ENCODE results near the gene GPR150.

The GPR150 gene

DNA sequence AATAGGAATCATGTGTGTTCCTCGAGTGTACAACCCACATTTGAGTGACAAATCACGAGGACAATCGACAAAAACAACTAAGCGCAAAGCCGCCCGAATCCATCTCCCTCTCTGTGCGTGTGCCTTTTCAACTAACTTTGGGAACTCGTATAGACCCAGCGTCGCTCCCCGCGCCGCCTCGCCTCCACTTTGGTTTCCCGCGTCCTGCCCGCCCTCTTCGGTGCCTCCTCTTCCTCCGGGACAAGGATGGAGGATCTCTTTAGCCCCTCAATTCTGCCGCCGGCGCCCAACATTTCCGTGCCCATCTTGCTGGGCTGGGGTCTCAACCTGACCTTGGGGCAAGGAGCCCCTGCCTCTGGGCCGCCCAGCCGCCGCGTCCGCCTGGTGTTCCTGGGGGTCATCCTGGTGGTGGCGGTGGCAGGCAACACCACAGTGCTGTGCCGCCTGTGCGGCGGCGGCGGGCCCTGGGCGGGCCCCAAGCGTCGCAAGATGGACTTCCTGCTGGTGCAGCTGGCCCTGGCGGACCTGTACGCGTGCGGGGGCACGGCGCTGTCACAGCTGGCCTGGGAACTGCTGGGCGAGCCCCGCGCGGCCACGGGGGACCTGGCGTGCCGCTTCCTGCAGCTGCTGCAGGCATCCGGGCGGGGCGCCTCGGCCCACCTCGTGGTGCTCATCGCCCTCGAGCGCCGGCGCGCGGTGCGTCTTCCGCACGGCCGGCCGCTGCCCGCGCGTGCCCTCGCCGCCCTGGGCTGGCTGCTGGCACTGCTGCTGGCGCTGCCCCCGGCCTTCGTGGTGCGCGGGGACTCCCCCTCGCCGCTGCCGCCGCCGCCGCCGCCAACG is at the start of gene GPR150:
GPR150 (plus strand) TSS at position 58 of the 840 bp plus-strand sequence; CDS start at position 247, 189 bp downstream.
- in situ Hi-C loops (cut with HindIII; ENCODE audit: low pct_unique_long_range_greater_than_20kb, low sequenced_read_pairs), result no loop called here
- DNase-seq (ENCODE audit: low read depth in 1 of 2, low spot score in 1 of 2), result no peak
- TF ChIP-seq JUND (IDR thresholded peaks at IDR 0.05; ENCODE audit: low read depth), result no peak

DNA sequence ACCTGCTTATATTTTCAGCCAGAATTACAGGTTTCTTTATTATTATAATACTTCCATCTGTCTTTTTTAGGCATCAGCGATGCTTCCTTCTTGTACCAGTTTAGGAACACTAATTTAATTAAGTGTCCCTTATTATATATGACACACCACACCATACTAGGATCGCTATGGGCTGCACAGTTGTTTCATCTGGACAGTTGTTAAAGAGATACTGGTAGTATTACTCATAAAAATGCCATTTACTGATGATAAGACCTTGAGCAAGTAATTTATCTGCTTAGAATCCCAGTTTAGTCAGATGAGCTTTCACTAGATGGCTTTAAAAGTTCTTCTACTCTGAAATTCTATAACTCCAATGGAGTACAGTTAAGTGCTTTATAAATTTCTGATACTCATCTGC is 47.9 kb upstream of the GPR150 start:
- in situ Hi-C loops (cut with HindIII; ENCODE audit: low pct_unique_long_range_greater_than_20kb, low sequenced_read_pairs), result no loop called here
- DNase-seq (ENCODE audit: low read depth in 1 of 2, low spot score in 1 of 2), result no peak

DNA sequence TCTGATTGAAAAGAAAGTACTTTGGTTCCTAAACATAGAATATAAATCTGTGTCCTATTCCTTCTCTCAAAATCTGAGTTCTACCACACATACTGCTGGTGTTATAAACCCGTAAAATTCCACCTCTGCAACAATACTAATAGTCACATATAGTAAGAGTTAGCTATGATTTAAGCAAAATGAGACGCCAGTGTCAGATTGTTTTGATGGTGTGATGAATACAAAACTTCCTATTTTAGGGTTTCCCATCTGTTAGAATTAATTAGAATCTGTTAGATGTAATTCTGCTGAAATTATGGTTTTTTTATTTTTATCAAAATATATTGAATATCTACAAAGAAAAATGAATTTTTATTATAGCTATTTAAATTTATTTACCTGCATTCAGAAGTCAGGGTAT is 38.3 kb upstream of the GPR150 start:
- in situ Hi-C loops (cut with HindIII; ENCODE audit: low pct_unique_long_range_greater_than_20kb, low sequenced_read_pairs), result no loop called here
- no peak for TF ChIP-seq JUND (IDR thresholded peaks at IDR 0.05; ENCODE audit: low read depth)
- DNase-seq (ENCODE audit: low read depth in 1 of 2, low spot score in 1 of 2), result no peak

More for the DNA sequence above, 47.9 kb upstream of the GPR150 start:
- no peak for TF ChIP-seq JUND (IDR thresholded peaks at IDR 0.05; ENCODE audit: low read depth)

DNA sequence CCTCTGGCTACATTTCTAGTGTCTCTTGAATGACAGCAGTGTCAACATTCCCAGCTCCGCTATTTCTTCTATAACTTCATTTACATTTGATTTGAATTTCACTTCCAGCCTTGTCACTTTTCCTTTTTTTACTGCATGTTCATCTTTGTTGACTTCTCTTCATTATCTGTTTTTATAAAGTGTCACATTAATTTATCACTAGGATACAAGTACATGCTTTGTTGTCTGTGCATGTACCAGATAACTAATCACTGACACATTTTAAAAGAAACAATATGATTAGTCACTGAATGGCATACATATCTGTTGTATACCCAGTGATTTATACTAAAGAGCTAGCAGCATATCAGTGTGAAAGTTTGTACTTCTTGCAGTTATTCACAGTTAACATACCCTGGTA is 35.9 kb upstream of the GPR150 start:
- no peak for TF ChIP-seq JUND (IDR thresholded peaks at IDR 0.05; ENCODE audit: low read depth)
- in situ Hi-C loops (cut with HindIII; ENCODE audit: low pct_unique_long_range_greater_than_20kb, low sequenced_read_pairs), result no loop called here
- DNase-seq (ENCODE audit: low read depth in 1 of 2, low spot score in 1 of 2), result no peak

DNA sequence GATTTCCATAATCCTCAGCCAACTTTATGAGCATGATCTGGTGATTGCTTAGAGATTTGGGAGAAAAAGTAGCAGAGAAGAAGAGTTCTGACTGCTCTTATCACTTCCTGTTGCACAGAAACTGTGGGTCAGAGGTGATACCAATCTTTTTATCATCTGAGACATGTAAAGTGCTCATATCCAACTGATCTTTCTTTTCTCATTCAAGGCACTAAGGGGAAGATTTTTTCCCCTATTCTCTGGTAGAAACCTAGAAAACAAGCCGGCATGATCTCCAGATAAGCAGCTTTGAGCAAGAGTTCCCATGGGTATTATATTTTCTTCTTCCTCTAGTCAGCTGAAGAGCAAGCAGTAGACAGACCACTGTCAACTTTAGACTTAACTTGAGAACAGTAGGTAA is 29.0 kb upstream of the GPR150 start:
- in situ Hi-C loops (cut with HindIII; ENCODE audit: low pct_unique_long_range_greater_than_20kb, low sequenced_read_pairs), result no loop called here
- no peak for TF ChIP-seq JUND (IDR thresholded peaks at IDR 0.05; ENCODE audit: low read depth)
- no peak for DNase-seq (ENCODE audit: low read depth in 1 of 2, low spot score in 1 of 2)

DNA sequence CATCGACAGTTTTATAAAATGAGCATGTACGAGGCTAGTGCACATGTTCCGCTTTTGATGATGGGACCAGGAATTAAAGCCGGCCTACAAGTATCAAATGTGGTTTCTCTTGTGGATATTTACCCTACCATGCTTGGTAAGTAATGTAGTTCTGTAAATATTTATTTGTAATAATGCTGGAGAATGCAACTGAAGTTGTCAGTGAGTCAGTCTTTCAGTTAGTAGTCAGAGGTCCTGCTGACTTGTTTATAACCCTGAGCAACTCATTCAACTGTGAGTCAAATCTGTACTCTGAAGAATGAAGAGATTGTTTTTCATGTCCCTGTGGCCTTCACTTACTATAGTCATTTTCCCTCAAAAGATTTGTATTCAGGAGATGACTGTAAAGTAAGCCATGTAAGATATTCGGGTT is 28.4 kb upstream of the GPR150 start:
- DNase-seq (ENCODE audit: low read depth in 1 of 2, low spot score in 1 of 2), result no peak
- in situ Hi-C loops (cut with HindIII; ENCODE audit: low pct_unique_long_range_greater_than_20kb, low sequenced_read_pairs), result no loop called here
- TF ChIP-seq JUND (IDR thresholded peaks at IDR 0.05; ENCODE audit: low read depth), result no peak

DNA sequence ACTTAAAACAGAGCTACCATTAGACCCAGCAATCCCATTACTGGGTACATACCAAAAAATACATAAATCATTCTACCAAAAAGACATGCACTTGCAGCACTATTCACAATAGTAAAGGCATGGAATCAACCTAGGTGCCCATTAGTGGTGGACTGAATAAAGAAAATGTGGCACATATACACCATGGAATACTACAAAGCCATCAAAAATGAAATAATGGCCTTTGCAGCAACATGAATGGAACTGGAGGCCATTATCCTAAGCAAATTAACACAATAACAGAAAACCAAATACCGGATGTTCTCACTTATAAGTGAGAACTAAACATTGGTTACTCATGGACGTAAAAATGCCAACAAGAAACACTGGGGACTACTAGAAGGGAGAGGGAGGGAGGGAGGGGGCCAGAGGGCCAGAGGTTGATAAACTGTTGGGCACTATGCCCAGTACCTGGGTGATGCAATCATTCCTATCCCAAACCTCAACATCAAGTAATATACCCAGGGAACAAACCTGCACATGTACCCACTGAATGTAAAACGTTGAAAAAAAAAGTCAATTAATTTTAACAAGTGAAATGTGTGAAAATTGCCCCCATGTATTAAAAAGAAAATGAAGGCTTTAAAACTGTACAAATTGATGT is 24.5 kb upstream of the GPR150 start:
- in situ Hi-C loops (cut with HindIII; ENCODE audit: low pct_unique_long_range_greater_than_20kb, low sequenced_read_pairs), result no loop called here

DNA sequence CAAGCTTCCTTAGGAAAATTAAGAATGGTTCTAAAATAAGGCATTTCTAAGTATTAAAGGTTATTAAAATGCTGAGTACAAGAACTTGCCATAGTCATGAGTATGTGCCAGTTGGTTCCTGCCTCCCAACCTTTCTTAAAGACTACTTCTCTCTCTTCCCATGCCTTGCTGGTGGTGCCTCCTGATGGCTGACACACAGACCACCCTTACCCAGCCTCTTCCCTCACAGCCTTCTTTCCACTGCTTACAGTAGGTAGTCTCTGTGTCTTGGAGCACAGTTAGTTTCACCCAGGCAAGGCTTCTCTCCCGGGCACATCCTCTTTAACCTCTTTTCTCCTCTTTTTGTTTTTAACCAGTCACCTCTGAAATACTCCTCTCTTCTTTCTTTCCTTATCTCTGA is 20.6 kb upstream of the GPR150 start:
- in situ Hi-C loops (cut with HindIII; ENCODE audit: low pct_unique_long_range_greater_than_20kb, low sequenced_read_pairs), result no loop called here
- TF ChIP-seq JUND (IDR thresholded peaks at IDR 0.05; ENCODE audit: low read depth), result no peak
- no peak for DNase-seq (ENCODE audit: low read depth in 1 of 2, low spot score in 1 of 2)

More for the DNA sequence above, 24.5 kb upstream of the GPR150 start:
- no peak for DNase-seq (ENCODE audit: low read depth in 1 of 2, low spot score in 1 of 2)
- no peak for TF ChIP-seq JUND (IDR thresholded peaks at IDR 0.05; ENCODE audit: low read depth)

DNA sequence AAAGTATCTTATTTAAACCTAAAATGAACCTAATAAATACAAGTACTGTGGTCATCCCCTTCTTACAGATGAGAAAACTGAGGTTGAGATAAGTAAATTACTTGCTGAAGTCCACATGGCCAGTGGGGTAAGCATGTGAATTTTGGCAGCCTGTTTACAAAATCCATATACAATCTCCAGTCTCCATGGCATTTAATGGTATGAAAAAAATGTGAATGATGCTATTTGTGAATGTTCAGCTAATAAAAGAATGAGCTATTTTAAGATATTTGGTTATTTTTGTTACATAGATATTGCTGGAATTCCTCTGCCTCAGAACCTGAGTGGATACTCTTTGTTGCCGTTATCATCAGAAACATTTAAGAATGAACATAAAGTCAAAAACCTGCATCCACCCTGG is 19.3 kb upstream of the GPR150 start:
- DNase-seq (ENCODE audit: low read depth in 1 of 2, low spot score in 1 of 2), result no peak
- TF ChIP-seq JUND (IDR thresholded peaks at IDR 0.05; ENCODE audit: low read depth), result no peak
- in situ Hi-C loops (cut with HindIII; ENCODE audit: low pct_unique_long_range_greater_than_20kb, low sequenced_read_pairs), result no loop called here

DNA sequence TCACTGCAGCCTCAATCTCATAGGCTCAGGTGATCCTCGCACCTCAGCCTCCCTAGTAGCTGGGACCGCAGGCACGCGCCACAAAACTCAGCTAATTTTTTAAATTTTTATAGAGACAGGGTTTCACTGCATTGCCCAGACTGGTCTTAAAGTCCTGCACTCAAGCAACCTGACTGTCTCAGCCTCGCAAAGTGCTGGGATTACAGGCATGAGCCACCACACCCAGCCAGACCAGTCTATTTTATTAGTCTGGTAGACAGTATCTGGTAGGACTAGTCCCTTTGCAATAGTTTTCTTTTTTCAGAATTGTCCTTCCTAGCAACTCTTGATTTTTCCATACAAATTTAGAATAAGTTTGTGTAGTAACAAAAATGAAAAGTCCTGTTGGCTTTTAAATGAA is 14.1 kb upstream of the GPR150 start:
- no peak for TF ChIP-seq JUND (IDR thresholded peaks at IDR 0.05; ENCODE audit: low read depth)
- in situ Hi-C loops (cut with HindIII; ENCODE audit: low pct_unique_long_range_greater_than_20kb, low sequenced_read_pairs), result no loop called here
- DNase-seq (ENCODE audit: low read depth in 1 of 2, low spot score in 1 of 2), result no peak

DNA sequence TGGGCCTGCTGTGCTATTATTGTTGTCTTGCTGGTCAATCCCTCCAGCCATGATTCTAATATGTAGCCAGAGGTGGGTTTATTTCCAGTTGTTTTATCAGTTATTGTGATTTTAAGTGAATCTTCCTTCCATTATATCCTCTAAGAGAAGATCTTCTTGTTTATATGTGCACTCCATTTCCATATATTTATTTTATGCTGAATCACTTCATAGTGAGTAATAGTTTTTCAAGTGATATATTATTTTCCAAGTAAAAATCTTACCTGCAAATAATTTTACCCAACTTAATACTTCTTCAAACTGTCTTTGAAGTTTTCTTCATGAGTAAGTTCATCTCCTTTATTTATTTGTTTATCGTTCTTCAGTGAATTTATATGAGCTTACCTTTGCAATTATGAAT is 13.5 kb upstream of the GPR150 start:
- in situ Hi-C loops (cut with HindIII; ENCODE audit: low pct_unique_long_range_greater_than_20kb, low sequenced_read_pairs), result no loop called here
- DNase-seq (ENCODE audit: low read depth in 1 of 2, low spot score in 1 of 2), result no peak
- TF ChIP-seq JUND (IDR thresholded peaks at IDR 0.05; ENCODE audit: low read depth), result no peak

DNA sequence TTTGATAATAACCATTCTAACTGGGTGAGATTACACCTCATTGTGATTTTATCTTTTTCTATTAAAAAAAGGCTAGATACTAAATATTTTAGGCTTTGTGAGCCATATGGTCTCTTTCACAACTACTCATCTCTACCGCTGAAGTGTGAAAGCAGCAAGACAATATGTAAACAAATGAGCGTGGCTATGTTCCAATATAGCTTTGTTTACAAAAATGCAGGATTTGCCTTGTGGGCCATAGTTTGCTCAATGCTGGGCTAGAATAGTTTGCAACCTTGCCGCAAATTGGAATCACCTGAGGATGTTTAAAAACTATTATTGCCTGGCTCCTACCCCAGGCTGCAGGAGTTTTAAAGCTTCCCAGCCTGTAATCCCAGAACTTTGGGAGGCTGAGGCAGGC is 10.2 kb upstream of the GPR150 start:
- no peak for TF ChIP-seq JUND (IDR thresholded peaks at IDR 0.05; ENCODE audit: low read depth)
- DNase-seq (ENCODE audit: low read depth in 1 of 2, low spot score in 1 of 2), result peak in 1 of 2 experiments; percentile 70
- in situ Hi-C loops (cut with HindIII; ENCODE audit: low pct_unique_long_range_greater_than_20kb, low sequenced_read_pairs), result no loop called here

DNA sequence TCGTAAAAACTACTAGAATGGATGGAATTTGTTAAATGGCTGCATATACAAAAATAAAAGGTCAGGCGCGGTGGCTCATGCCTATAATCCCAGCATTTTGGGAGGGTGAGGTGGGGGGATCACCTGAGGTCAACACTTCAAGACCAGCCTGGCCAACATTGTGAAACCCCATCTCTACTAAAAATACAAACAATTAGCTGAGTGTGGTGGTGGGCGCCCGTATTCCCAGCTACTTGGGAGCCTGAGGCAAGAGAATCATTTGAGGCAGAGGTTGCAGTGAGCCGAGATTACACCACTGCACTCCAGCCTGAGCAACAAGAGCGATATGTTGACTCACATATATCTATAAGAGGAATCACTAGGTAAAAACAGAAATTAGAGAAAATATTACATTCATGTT is 9.3 kb upstream of the GPR150 start:
- no peak for TF ChIP-seq JUND (IDR thresholded peaks at IDR 0.05; ENCODE audit: low read depth)
- DNase-seq (ENCODE audit: low read depth in 1 of 2, low spot score in 1 of 2), result no peak
- in situ Hi-C loops (cut with HindIII; ENCODE audit: low pct_unique_long_range_greater_than_20kb, low sequenced_read_pairs), result no loop called here
